Spleen (tissue), 10 donors: ENCODE data around the gene SCN8A. TPM values are rescaled to one million over a fixed set of nuclear protein-coding genes. Genes with fewer than 3 reads are reported as not detected.

ENCODE experiments used
- polyA plus RNA-seq, 3 donors: library from polyadenylated mRNA; stranded (reverse); fragments of 200-250 nt; gene quantifications; one replicate each; pipeline ENCODE4 v1.2.1, GENCODE V29; 2013
- total RNA-seq, 7 donors: library from RNA; depleted of rRNA in 3 of 7; stranded (reverse); fragments of >200 nt in 3 of 7; fragmentation: NEBNext Ultra II Directional in 4 of 7; extraction: Animal tissue kit (Norgen Biotek cat#: 25700) in 4 of 7; gene quantifications; one replicate each; pipeline versions ENCODE4 v1.1.0 to v1.2.1, GENCODE V29; 2016 to 2021
- donor health status: healthy with polysubstance abuse.
- donor health status: DM: no; HTN: no; CAD: no; lungs with moderate emphysema.
- donor health status: DM: no; HTN: no; CAD: no.
- donor health status: Bipolar disorder and iron deficiency.
- donor health status: healthy.
- donor health status: DM: no; HTN: no; CAD: no.
- donor health status: DM: yes; HTN: yes; CAD: no.

SCN8A gene
- total and polyA plus RNA-seq, 10 donors = 0.17 to 4.7 (median 3.0) TPM

Other genes starting within 250 kb of the SCN8A start
- not detected for gene CELA1, start 244.6 kb upstream of the SCN8A start, total RNA-seq
- under 1 TPM in 1 of 3 donors, not detected in 2; 0.21 TPM for gene CELA1, start 244.6 kb upstream of the SCN8A start, polyA plus RNA-seq
- 10 to 100 TPM; 15.6 to 29.4 (median 21.7) TPM for gene GALNT6, start 199.8 kb upstream of the SCN8A start, total RNA-seq
- 1 to 10 TPM; 5.8 to 8.5 (median 6.8) TPM for gene GALNT6, start 199.8 kb upstream of the SCN8A start, polyA plus RNA-seq
- gene SLC4A8, start 166.4 kb upstream of the SCN8A start, total RNA-seq = 1 to 10 TPM; 4.3 to 9.7 (median 5.7) TPM
- gene SLC4A8, start 166.4 kb upstream of the SCN8A start, polyA plus RNA-seq = 1 to 10 TPM in 2 of 3 donors, under 1 TPM in 1; 0.88 to 1.8 (median 1.4) TPM